Measurements from ENCODE around the gene CSPG5. TPM values are rescaled to one million over a fixed set of nuclear protein-coding genes. Genes with fewer than 3 reads are reported as not detected.

The CSPG5 gene
- total RNA-seq, 4 donors from 2014 or later = 0.54 to 1.8 (median 0.68) TPM

DNA sequence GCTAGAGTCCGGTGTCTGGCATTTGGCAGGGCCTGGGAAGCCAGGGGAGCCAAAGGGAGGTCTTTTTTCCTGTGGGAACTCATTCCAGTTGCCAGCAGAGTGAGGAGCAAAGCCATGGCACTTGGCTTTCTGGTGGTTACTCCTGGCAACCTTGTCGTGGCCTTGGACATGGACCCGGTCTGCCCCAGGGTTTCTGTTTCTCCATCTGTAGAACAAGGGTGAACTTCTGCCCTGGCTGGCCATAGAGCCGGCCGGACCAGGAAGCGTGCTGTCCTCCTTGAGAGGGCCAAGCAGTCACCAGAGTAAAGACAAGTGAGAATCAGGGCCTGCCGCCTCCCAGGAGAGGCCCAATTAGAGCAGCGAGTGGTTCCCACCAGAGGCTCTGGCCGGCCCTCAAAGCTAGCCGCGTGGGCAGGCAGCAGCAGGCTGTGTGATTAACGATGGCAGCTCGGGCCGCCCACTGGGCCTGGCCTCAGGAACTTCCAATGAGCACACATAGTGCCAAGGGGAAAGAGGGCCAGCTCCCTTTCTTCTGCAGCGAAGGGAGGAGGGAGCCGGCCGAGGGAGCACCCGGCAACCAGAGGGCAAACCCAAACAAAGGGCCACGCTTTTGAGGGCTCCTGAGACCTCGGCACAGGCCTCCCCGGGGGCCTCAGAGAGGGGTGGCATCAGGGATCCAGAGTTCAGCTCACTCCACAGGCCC is 36.0 kb downstream of the CSPG5 start:
- H3K27ac ChIP-seq = no peak overlapping the region
- no peaks in the 10 kb centered on the region for H3K4me1 ChIP-seq
- no peak for DNase-seq

DNA sequence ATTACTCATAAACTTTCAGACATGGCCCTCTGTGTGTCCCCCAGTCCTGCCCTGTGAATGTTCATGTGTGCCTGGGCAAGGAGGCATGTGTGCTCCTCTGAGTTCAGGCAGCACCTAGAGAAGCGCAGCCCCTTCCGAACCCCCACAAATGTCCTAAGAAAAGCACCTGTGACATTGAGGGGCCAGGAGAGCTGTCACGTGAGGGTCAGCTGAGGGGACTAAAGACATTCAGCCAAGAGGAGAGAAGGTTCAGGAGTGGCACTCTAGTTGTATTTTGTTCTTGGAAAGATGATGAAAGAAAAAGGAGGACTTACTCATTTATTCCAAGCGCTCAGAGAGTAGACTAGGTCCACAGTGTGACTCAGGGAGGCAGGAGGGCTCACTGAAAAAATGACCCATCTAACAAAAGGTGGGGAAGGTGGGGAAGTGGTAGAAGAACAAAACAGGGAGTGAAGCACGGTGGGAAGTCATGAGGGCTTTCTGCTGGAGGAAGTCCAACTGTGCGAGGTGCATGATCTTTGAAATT is 37.0 kb downstream of the CSPG5 start:
- no peak for TF ChIP-seq POLR2A (IDR thresholded peaks at IDR 0.05)
- TF ChIP-seq, protein P1, sequence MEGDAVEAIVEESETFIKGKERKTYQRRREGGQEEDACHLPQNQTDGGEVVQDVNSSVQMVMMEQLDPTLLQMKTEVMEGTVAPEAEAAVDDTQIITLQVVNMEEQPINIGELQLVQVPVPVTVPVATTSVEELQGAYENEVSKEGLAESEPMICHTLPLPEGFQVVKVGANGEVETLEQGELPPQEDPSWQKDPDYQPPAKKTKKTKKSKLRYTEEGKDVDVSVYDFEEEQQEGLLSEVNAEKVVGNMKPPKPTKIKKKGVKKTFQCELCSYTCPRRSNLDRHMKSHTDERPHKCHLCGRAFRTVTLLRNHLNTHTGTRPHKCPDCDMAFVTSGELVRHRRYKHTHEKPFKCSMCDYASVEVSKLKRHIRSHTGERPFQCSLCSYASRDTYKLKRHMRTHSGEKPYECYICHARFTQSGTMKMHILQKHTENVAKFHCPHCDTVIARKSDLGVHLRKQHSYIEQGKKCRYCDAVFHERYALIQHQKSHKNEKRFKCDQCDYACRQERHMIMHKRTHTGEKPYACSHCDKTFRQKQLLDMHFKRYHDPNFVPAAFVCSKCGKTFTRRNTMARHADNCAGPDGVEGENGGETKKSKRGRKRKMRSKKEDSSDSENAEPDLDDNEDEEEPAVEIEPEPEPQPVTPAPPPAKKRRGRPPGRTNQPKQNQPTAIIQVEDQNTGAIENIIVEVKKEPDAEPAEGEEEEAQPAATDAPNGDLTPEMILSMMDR (IDR thresholded peaks at IDR 0.05) = no peak
- Histone ChIP-seq H3K27ac (no peak overlapping the region), H3K27me3 (no peaks in the 10 kb centered on the region), H3K9me3 (no peaks in the 10 kb centered on the region), H3K36me3 (no peaks in the 10 kb centered on the region), H3K4me1 (no peaks in the 10 kb centered on the region), H3K4me3 (replicated peaks in 1 of 3) (no peak overlapping the region)
- DNase-seq = no peak
- intact Hi-C loops (cut with DNase I) = no loop called here
- 55 to 58% methylated on average over 6 of the region's 6 CpGs for WGBS, 2 donors

More for the DNA sequence above, 36.0 kb downstream of the CSPG5 start:
- H3K36me3 ChIP-seq = no peaks in the 10 kb centered on the region
- no peak for TF ChIP-seq POLR2A (IDR thresholded peaks at IDR 0.05)
- TF ChIP-seq, protein P1 (IDR thresholded peaks at IDR 0.05) = no peak
- no peaks in the 10 kb centered on the region for H3K27me3 ChIP-seq
- WGBS, 2 donors = 71 to 78% methylated on average over 9 of the region's 21 CpGs
- no peaks in the 10 kb centered on the region for H3K9me3 ChIP-seq
- no peak overlapping the region for H3K4me3 ChIP-seq (replicated peaks in 1 of 3)
- intact Hi-C loops (cut with DNase I) = no loop called here

GRCh38 chr3:47540281-47540680 is 38.4 kb downstream of the CSPG5 start:
- Histone ChIP-seq H3K27me3 (no peaks in the 10 kb centered on the region), H3K4me3 (replicated peaks in 1 of 3) (no peak overlapping the region), H3K27ac (no peak overlapping the region), H3K36me3 (no peaks in the 10 kb centered on the region), H3K4me1 (no peaks in the 10 kb centered on the region), H3K9me3 (no peaks in the 10 kb centered on the region)
- intact Hi-C loops (cut with DNase I) = no loop called here
- DNase-seq = no peak
- TF ChIP-seq, protein P1 (IDR thresholded peaks at IDR 0.05) = no peak
- TF ChIP-seq POLR2A (IDR thresholded peaks at IDR 0.05) = no peak
- WGBS, 2 donors = 93 to 94% methylated on average over 4 of the region's 4 CpGs

- TF ChIP-seq, protein P1 (IDR thresholded peaks at IDR 0.05) = no peak
- TF ChIP-seq POLR2A (IDR thresholded peaks at IDR 0.05) = no peak
- 83 to 89% methylated on average over 6 of the region's 6 CpGs for WGBS, 2 donors
- DNase-seq = no peak
- H3K4me3 ChIP-seq (replicated peaks in 1 of 3) = no peak overlapping the region
- H3K4me1 ChIP-seq = no peaks in the 10 kb centered on the region
- H3K27me3 ChIP-seq = no peaks in the 10 kb centered on the region
- H3K27ac ChIP-seq = no peak overlapping the region
- intact Hi-C loops (cut with DNase I) = no loop called here
- no peaks in the 10 kb centered on the region for H3K36me3 ChIP-seq
- no peaks in the 10 kb centered on the region for H3K9me3 ChIP-seq
Observed at GRCh38 chr3:47536967-47537366, 41.7 kb downstream of the CSPG5 start.

GRCh38 chr3:47536221-47536891 is 42.3 kb downstream of the CSPG5 start:
- no peaks in the 10 kb centered on the region for H3K27me3 ChIP-seq
- no peak overlapping the region for H3K27ac ChIP-seq
- H3K4me3 ChIP-seq (replicated peaks in 1 of 3) = no peak overlapping the region
- 91 to 94% methylated on average over 10 to 16 of the region's 19 CpGs for WGBS, 2 donors
- H3K9me3 ChIP-seq = no peaks in the 10 kb centered on the region
- DNase-seq = no peak
- no peaks in the 10 kb centered on the region for H3K4me1 ChIP-seq
- intact Hi-C loops (cut with DNase I) = no loop called here
- H3K36me3 ChIP-seq = no peaks in the 10 kb centered on the region
- TF ChIP-seq, protein P1 (IDR thresholded peaks at IDR 0.05) = no peak
- no peak for TF ChIP-seq POLR2A (IDR thresholded peaks at IDR 0.05)
